ENCODE data around the gene LRRC43. TPM values are rescaled to one million over a fixed set of nuclear protein-coding genes. Genes with fewer than 3 reads are reported as not detected.

Gene LRRC43
- total RNA-seq, 1 donor, result 2.9 TPM

DNA sequence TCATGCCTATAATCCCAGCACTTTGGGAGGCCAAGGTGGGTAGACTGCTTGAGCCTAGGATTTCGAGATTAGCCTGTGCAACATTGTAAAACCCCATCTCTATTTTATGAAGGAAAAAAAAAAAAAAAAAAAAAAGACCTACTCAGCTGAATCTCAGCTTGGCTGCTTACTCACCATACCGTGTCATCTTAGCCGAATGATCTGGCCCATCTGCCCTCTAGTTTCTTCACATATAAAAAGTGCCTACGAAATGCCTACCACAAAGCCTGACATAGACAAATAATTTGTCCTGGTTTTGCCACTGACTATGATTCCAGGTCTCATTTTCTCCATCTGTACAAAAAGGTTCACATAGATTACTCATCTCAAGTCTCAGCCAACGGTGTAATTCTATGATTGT, 32.8 kb downstream of the LRRC43 start:
- peaks cover 18% of the 10 kb centered on the region for H3K79me2 ChIP-seq (ENCODE audit: insufficient read depth, low read length)
- H3K36me3 ChIP-seq (ENCODE audit: insufficient read depth, low read length), result peaks cover 75% of the 10 kb centered on the region
- H4K20me1 ChIP-seq (ENCODE audit: insufficient read depth, low read length), result peaks cover 3% of the 10 kb centered on the region
- H2AFZ ChIP-seq (ENCODE audit: low read length), result no peak overlapping the region
- H3K27me3 ChIP-seq (ENCODE audit: insufficient read depth, low read length), result no peaks in the 10 kb centered on the region
- H3K27ac ChIP-seq (ENCODE audit: low read depth, low read length), result no peak overlapping the region
- no peak overlapping the region for H3K4me3 ChIP-seq (ENCODE audit: insufficient read depth, low read length)
- DNase-seq (ENCODE audit: insufficient read length, low spot score, missing footprints), result peak; percentile 42
- no peaks in the 10 kb centered on the region for H3K9me3 ChIP-seq (ENCODE audit: low read depth, low read length)
- no peak overlapping the region for H3K4me2 ChIP-seq (ENCODE audit: insufficient read depth, low read length)
- TF ChIP-seq, protein P1, sequence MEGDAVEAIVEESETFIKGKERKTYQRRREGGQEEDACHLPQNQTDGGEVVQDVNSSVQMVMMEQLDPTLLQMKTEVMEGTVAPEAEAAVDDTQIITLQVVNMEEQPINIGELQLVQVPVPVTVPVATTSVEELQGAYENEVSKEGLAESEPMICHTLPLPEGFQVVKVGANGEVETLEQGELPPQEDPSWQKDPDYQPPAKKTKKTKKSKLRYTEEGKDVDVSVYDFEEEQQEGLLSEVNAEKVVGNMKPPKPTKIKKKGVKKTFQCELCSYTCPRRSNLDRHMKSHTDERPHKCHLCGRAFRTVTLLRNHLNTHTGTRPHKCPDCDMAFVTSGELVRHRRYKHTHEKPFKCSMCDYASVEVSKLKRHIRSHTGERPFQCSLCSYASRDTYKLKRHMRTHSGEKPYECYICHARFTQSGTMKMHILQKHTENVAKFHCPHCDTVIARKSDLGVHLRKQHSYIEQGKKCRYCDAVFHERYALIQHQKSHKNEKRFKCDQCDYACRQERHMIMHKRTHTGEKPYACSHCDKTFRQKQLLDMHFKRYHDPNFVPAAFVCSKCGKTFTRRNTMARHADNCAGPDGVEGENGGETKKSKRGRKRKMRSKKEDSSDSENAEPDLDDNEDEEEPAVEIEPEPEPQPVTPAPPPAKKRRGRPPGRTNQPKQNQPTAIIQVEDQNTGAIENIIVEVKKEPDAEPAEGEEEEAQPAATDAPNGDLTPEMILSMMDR (IDR thresholded peaks at IDR 0.05; ENCODE audit: extremely low read depth, low read depth, low read length), result no peak
- H3K4me1 ChIP-seq (ENCODE audit: insufficient read depth, low read length), result no peaks in the 10 kb centered on the region

DNA sequence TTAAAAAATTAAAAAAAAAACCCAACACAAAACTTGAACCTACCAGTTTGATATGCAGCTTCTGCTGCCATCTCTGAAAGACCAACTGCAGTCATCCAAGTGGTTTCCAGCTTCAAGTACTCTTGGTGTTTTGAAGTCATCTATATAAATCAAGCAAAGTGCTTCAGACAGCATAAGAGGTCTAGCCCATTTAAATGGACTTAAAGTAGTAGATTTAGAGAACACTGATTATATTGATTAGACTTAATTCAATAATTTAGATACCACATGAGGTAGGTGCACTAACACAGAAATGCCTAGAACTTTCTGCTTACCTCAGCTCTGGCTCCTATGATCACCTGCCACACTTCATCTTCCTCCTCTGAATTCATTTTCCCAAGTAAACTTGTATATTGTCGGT, 33.5 kb downstream of the LRRC43 start:
- no peak overlapping the region for H3K4me2 ChIP-seq (ENCODE audit: insufficient read depth, low read length)
- H2AFZ ChIP-seq (ENCODE audit: low read length), result no peak overlapping the region
- H3K4me3 ChIP-seq (ENCODE audit: insufficient read depth, low read length), result no peak overlapping the region
- DNase-seq (ENCODE audit: insufficient read length, low spot score, missing footprints), result no peak
- no peaks in the 10 kb centered on the region for H3K27me3 ChIP-seq (ENCODE audit: insufficient read depth, low read length)
- no peaks in the 10 kb centered on the region for H3K9me3 ChIP-seq (ENCODE audit: low read depth, low read length)
- peaks cover 78% of the 10 kb centered on the region for H3K36me3 ChIP-seq (ENCODE audit: insufficient read depth, low read length)
- H4K20me1 ChIP-seq (ENCODE audit: insufficient read depth, low read length), result peaks cover 8% of the 10 kb centered on the region
- TF ChIP-seq, protein P1 (IDR thresholded peaks at IDR 0.05; ENCODE audit: extremely low read depth, low read depth, low read length), result no peak
- no peak overlapping the region for H3K27ac ChIP-seq (ENCODE audit: low read depth, low read length)
- peaks cover 25% of the 10 kb centered on the region for H3K79me2 ChIP-seq (ENCODE audit: insufficient read depth, low read length)
- no peaks in the 10 kb centered on the region for H3K4me1 ChIP-seq (ENCODE audit: insufficient read depth, low read length)

DNA sequence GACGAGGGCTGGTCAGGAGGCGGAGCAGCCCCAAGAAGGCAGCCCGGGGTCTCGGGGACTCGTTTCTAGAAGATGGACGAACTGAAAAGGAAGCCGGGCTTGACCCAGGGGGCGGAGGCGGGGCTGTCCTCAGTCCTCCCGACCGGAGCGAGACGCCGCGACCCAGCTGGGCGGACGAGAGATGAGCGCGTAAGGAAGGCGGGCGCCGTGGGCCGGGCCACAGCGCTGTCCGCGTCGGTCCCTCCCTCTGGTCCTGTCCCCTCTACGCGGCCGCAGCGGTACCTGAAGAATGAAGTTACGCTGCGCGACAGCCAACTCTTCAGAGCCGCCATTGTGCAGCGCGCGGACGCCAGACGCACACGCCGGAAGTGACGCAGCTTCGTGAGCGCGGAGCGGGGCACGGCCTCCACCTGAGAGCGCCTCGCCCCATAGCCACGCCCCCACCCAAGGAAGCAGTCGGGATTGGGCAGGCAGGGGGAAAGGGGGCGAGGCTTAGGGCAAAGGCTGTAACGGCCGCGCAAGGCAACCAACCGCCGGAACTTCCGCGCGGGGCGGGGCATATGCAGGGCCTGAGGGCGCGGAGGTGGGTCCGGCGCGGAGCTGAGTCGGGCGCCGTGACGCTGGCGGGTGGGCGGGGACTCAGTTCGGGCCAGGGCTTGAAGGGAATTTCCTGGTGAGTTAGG, 42.9 kb downstream of the LRRC43 start, which contains the start of gene DIABLO:
TSS of gene DIABLO (minus strand) at position 370 of the 683 bp plus-strand sequence. CDS start at position 332, 38 bp downstream.
- peak within 1 kb of the TSS; percentile 94 for H3K27ac ChIP-seq (ENCODE audit: low read depth, low read length)
- peak within 1 kb of the TSS; percentile 90 for H3K4me2 ChIP-seq (ENCODE audit: insufficient read depth, low read length)
- H3K4me1 ChIP-seq (ENCODE audit: insufficient read depth, low read length), result peaks cover 19% of the 10 kb centered on the region
- H3K4me3 ChIP-seq (ENCODE audit: insufficient read depth, low read length), result peak within 1 kb of the TSS; percentile 99
- H4K20me1 ChIP-seq (ENCODE audit: insufficient read depth, low read length), result peaks cover 33% of the 10 kb centered on the region
- H3K9me3 ChIP-seq (ENCODE audit: low read depth, low read length), result no peaks in the 10 kb centered on the region
- DNase-seq (ENCODE audit: insufficient read length, low spot score, missing footprints), result peak; percentile 99
- no peaks in the 10 kb centered on the region for H3K27me3 ChIP-seq (ENCODE audit: insufficient read depth, low read length)
- peak within 1 kb of the TSS; percentile 97 for H2AFZ ChIP-seq (ENCODE audit: low read length)
- TF ChIP-seq, protein P1 (IDR thresholded peaks at IDR 0.05; ENCODE audit: extremely low read depth, low read depth, low read length), result no peak
- H3K79me2 ChIP-seq (ENCODE audit: insufficient read depth, low read length), result peaks cover 48% of the 10 kb centered on the region
- H3K36me3 ChIP-seq (ENCODE audit: insufficient read depth, low read length), result peaks cover 29% of the 10 kb centered on the region

DNA sequence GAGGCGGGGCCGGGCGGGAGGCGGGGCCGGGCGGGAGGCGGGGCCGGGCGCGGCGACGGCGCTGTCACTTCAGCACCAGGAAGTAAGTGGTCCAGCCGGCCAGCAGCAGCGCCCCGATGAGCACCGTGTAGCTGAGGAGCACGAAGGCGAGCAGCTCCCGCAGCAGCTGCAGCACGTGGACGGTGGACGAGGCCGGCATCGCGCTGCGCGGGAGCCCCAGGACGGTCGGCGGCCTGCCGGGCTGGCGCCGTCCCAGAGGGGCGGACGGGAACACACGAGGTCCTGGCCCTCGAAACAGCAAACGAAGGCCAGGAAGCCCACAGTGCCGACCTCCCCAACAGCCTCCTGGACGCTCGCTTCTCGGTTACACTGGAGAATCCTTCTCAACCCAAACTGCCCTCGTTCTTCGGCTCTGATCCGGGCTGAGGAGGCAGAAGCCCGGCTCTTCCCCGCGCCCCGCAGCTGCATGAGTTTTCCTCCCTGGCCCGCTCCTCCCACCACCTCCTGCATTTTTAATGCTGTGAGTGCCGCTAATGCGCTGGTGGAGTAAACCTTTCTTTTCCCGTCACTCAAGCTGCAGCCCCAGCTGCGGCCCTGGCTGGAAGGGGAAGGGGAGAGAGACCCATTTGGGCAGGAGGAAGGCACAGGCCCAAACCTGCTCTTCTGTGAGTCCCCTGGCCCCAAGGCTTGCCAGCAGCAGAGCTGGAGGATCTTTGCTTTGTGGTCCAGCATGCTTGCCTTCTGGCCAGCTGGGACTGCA, 43.6 kb downstream of the LRRC43 start:
- Histone ChIP-seq H3K27me3 (ENCODE audit: insufficient read depth, low read length) (no peaks in the 10 kb centered on the region), H3K27ac (ENCODE audit: low read depth, low read length) (no peak overlapping the region), H2AFZ (ENCODE audit: low read length) (peak overlapping the region; percentile 41), H3K4me3 (ENCODE audit: insufficient read depth, low read length) (peak overlapping the region; percentile 55), H3K4me2 (ENCODE audit: insufficient read depth, low read length) (peak overlapping the region; percentile 67), H3K79me2 (ENCODE audit: insufficient read depth, low read length) (peaks cover 40% of the 10 kb centered on the region), H3K36me3 (ENCODE audit: insufficient read depth, low read length) (peaks cover 28% of the 10 kb centered on the region), H3K9me3 (ENCODE audit: low read depth, low read length) (no peaks in the 10 kb centered on the region), H3K4me1 (ENCODE audit: insufficient read depth, low read length) (peaks cover 19% of the 10 kb centered on the region), H4K20me1 (ENCODE audit: insufficient read depth, low read length) (peaks cover 29% of the 10 kb centered on the region)
- TF ChIP-seq, protein P1 (IDR thresholded peaks at IDR 0.05; ENCODE audit: extremely low read depth, low read depth, low read length), result no peak
- DNase-seq (ENCODE audit: insufficient read length, low spot score, missing footprints), result no peak
